ENCODE results near the gene PTPRE. TPM values are rescaled to one million over a fixed set of nuclear protein-coding genes. Genes with fewer than 3 reads are reported as not detected.
"Not testable (repeated sequence)": the region's sequence is repeated elsewhere in the genome, so short reads cannot be mapped to it uniquely, and the experiment has no call there.

Gene PTPRE
- total RNA-seq, 1 donor from 2014 or later = 19.6 TPM

DNA sequence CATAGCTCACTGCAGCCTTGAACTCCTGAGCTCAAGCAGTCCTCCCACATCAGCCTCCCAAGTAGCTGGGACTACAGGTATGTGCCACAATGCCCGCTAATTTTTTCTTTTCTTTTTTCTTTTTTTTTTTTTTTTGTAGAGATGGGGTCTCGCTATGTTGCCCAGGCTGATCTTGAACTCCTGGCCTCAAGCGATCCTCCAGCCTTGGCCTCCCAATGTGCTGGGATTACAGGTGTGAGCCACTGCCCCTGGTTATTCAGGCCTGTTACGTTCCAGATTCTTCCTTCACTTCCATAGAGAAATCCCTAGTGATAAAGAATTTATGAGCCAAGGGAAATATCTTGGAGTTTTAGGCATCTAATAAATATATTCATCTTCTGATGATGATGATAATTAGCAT lies 187.7 kb downstream of the PTPRE start:
- not testable (repeated sequence) for DNase-seq (ENCODE audit: low read depth)

DNA sequence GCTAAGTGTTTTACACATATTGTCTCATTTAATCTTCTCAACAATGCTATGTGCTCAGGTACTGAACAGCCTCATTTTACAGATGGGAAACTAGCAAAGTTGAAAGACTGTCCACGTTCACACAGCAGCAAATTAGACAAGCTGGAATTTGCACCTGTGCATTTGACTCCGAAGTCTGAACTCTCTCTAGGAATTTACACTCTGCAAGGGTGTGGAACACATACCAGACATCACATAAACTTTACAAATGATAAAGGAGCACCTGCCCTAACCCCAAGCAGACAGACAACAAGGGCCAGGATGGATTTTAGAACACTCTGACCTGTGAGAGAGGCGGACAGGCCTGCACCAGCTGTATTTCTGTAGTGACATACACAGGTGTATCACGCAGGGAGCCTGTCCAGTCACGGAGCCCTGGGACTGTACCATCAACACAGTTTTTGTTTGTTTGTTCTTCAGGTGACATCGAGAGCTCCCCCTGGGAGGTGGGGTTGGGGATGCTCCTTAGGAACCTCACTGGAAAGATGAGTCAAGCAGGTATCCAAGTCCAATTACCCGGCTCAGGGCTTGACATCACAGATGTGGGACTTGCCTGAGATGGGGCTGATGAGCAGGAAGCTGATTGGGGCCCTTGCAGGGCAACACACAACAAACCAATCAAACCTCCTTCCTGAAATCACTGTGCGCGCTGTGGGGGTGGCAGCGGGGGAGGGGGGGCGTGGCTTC lies 188.3 kb downstream of the PTPRE start:
- no peak for DNase-seq (ENCODE audit: low read depth)

DNA sequence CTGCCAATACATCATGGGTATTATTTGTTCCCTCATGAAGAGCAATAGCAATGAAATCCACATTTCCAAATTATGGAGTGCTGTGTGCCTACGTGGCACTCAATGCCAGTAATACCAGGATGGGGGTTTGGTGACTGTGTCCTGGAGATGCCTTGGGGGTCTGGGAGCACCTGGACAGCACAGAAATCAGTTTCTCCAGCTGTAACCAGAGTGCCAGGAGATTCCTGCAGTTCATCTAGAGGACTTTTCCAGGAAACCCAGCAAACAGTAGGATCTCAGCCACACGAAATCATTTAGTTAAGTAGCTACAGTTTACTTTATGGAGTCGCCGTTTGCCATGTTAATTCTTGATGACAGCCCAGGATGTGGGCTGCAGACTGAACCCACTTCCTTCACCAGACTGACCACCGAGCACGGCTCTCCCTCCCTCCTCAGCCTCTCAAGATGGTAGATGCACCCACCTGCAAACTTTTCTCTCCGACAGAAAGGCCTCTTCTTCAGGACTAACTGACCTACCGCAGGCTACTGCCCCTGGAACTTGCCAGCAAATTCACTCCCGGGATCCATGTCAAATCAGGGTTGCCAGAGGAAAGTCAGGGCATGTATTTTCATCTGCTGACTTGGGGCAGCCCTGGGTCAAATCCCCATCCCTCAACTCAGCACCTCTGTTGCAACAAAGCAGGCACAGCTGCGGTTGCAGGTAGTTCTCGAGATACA lies 189.0 kb downstream of the PTPRE start:
- DNase-seq (ENCODE audit: low read depth) = no peak

DNA sequence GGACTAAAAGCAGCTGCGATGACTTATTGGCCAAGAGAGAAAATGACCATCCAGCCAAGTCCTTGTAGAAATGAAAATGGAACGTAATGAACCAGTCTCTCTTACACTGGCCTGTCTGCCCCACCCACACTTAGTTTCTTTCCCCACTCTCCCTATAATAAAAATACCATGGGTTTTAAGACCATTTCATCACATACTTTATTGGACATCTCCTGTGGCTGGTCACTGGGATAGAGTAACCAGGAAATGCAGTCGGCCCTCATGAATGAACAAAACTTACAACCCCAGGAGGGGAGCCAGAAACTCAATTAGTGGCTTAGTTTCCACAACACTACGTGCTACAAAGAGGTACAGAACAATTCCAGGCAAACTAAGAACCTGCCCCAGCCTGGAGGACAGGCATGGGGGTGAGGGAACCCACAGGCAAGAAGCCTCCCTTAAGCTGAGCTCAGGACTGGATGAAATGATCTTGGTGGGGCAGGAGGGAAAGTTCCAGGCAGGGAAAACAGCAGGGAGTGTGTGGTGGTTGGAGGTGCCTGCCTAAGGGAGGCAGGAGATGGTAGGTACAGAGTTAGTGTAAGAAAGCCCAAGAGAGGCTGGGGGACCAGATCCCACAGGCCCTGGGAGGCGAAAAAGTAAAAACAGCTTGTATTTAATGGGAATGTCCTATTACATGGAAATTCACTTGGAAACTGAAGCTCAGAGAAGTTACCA lies 189.7 kb downstream of the PTPRE start:
- DNase-seq (ENCODE audit: low read depth) = no peak

DNA sequence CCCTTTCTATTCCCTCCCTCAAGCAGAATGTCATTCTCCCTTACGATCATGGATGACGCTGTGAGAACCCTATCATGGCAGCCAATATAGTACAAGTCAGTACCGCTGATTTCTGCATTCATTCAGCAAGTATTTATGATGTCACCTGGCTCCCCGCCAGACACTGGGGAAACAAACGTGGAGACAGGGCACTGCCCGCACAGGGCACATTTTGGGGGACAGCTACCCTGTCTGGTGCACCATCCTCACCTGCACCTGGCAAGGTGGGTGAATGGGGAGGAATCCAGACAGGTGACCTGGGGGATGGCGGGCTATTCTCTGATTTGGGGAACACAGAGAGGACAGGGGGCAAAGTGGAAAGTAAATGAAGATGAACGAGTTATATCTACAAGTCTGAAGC lies 190.9 kb downstream of the PTPRE start:
- DNase-seq (ENCODE audit: low read depth) = no peak

DNA sequence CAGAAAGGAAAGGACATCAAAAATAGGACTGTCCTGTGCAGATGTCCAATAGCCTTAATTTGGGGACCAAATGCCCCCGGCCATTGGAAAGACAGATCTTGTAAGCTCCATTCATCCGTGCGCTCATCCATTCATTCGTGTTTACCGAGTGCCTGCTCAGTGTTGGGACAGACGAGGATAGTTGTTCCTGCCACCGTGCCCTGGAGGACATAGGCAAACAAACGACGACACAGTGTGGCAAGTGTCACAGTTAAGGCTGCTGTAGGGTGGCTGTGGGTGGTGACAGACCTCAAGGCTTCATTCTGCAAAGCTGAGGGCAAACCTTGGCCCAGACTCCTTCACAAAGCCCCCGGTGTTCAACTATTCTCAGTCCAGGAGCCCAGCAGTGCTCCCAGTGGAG lies 191.7 kb downstream of the PTPRE start:
- DNase-seq (ENCODE audit: low read depth) = no peak

DNA sequence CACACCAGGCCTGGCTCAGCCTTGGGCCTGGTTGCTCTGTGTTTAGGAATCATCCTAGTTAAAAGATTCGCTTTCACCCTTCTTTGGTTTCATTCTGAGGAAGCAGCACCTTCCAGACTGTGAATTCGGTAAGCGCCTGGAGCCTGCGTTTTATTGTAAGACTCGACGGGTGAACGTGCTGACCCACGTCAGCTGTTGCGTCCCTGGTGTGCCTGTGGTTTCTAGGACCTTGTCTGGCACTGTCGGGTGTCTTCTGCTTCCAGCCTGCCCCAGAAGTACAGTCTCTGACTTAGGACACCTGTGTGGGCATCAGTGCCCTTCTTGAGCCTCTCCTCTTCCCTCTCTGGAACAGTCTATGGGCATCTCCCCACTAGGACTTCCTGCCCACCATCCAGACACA lies 193.0 kb downstream of the PTPRE start:
- DNase-seq (ENCODE audit: low read depth) = no peak

DNA sequence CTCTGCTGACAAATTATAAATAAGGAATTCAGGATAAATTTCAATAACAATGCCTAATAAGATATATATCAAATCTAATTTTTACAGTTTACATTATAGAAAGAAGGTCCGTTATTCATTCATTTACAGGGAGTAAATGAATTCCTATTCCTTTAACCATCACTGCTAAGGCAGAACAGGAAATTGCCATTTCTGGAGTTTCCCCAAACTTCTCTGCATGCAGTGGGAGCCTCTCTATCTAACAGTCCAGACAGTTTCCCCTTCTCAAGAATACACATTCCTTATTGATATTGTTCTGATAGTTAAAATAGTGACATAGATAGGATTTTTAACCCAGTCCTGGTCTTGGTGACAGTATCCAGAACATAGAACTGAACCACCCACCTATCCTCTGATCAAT lies 195.0 kb downstream of the PTPRE start:
- no peak for DNase-seq (ENCODE audit: low read depth)

DNA sequence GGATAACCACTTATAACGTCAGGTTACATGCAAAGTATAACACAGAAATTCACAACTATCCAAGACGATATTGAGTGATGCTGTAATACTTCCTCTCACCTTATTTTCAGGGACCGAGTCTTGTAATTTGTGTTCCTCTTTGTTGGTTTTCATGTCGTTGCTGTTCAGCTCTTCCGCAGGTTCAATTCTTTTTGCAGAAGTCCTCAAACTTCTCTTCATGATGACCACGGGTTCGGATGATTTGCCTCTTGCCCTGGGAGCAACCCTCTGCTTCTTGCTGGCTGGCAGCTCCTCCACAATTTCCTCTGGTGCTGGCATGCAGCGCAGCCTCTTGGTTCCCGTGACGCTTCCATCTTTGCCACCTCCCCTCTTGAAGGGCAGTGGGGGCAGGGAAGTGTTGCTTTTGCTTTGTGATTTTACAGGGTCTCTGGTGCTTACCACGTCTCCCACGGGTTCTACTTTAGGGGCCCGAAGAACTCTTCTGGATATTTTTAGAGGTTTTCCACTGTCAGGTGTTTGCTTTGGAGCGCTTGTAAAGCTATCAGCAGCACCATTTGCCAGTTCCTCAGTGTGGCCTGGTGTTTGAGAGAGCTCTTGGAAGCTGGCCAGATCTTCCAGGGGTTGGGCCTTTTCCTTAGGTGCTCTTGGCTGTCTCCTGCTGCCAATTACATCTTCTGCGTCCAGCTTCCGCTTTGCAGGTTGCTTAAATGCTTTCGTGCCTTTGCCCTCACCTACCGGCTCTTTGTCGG lies 195.8 kb downstream of the PTPRE start:
- no peak for DNase-seq (ENCODE audit: low read depth)

DNA sequence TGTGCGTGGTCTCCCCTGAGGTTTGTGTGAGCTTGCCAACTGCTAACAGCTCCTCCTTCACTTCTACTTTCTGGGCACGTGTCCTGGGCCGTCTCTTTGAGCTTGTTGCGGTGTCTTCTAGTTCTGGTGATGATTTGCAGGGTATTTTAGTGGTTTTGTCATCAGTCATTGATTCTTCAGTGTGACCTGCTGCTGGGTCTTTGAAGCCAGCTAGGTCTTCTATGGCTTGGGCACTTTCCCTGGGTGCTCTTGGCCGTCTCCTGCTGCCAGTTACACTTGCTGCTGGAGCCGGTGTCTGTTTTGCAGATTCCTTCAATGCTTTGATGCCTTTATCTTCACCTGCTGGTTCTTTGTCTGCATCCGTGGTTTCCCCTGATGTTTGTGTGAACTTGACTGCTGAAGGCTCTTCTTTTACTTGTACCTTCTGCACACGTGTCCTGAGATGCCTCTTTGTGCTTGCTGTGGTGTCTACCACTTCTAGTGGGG lies 196.4 kb downstream of the PTPRE start:
- no peak for DNase-seq (ENCODE audit: low read depth)

DNA sequence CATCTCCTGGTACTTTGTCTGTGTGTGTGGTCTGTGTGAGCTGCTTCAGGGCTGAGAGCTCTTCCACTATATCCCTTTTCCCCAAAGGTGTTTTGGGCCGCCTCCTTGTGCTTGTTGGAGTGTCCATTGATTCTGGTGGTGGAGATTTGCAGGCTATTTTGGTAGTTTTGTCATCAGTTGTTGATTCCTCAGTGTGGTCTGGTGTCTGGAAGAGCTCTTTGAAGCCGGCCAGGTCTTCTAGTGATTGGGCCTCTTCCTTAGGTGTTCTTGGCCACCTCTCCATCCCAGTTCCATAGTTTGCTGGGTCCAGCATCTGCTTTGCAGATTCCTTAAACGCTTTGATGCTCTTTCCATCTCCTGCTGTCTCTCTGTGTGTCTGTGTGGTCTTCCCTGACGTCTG lies 198.5 kb downstream of the PTPRE start:
- no peak for DNase-seq (ENCODE audit: low read depth)

DNA sequence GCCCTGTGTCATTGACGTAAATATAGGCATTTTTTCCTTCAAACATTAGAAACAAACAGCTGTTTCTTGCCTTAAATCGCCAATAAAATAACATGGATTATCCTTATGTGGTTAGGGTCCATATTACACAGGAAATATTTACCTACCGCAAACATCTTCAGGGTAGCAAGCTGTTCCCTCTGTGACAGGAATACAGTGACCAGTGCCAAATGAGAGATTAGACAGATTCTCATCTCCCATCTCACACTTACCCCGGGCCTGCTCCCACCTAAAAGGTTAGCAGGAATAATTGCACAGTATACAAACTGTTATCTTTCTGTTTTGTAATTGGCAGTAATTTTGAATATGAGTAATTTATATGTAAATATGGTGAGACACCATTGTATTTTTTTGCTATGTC lies 202.8 kb downstream of the PTPRE start:
- DNase-seq (ENCODE audit: low read depth) = no peak

DNA sequence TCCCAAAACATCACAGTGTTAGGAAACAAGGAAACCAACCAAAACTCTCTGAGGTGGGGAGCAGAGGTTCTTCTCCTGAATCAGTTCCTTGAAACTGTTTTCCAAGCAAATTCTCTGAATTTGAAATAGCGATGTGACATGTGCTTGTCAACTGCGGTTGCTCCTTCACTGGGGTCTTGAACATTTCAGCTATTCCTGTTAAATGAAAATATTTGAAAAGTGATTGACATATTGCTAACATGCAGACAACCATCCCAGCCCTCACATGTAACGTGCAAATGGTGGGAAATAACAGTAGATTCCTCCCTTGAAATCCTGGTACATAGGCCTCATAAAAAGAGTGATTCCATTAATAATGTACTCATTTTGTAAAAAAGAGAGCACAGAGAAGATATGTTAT lies 203.4 kb downstream of the PTPRE start:
- no peak for DNase-seq (ENCODE audit: low read depth)

DNA sequence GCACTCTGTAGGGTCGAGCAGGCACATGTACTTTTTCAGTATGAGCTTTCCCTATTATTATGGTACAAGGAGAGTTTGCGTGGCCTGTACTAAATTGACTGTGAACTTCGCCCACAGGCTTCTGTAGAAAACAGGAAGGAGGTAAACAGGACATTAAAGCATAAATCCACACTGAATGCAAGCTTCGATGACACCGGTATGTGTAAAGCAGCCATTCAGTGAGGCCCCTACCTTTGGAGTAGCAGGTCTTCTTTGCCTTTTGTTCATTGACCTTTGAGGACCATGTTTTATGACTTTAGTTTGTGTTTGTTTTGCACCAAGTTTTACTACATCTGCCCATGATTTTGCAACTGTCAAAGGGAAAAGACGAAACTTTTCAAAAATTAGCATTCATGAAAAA lies 204.8 kb downstream of the PTPRE start:
- DNase-seq (ENCODE audit: low read depth) = no peak

DNA sequence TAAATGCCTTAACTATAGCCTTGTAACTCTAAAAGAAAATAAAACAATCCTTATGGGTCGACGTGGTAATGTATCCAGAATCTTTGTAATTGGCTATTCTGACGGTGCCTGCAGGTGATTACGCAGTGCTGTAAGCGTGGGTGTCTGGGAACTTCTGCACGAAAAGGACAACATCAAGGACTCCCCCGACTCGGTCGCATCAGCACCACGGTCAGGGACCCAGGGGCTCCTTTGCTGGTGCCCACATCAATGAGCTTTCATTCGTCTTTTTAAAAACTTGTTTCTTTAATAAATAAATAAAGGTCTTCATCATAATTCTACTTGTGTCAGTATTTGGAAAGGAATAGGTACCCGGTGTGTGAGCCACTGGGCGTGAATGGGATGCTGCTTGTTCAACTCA lies 206.1 kb downstream of the PTPRE start:
- DNase-seq (ENCODE audit: low read depth) = no peak

DNA sequence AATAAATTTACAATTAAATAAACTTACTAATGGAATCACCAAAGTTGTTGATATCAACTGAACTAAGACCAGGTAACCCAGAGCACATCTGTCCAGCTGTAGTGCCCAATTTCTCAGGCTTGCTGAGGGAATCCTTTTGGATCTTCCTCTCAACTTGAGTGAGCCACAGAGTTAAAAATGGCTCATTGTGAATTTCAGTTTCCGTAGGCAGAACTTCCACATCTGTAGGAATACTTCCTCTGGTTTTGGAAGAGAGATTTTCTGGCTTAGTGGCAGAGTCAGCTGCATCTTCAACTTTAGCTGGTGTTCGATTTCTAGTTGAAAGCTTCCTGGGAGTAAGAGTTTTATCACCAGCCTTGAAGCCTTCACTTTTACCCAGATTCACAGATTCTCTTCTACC lies 208.0 kb downstream of the PTPRE start:
- no peak for DNase-seq (ENCODE audit: low read depth)

DNA sequence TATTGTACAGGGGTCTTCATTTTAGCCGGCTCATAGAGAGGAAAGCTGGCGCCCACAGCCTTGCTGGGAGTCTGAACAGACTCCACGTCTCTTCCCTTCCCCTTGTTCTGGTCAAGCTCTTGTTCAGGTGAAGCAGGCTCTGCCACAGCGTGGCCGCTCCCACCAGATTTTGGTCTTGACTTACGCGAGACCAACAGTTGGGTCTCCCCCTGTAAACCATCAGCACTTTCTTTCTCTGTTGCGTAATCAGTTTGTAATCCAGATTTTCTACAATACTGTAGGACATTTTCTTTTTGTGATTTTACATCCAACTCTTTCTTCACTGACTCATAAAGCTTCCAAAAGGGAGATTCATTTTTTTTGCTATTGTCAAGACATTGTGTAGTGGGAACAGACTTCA lies 208.5 kb downstream of the PTPRE start:
- no peak for DNase-seq (ENCODE audit: low read depth)

DNA sequence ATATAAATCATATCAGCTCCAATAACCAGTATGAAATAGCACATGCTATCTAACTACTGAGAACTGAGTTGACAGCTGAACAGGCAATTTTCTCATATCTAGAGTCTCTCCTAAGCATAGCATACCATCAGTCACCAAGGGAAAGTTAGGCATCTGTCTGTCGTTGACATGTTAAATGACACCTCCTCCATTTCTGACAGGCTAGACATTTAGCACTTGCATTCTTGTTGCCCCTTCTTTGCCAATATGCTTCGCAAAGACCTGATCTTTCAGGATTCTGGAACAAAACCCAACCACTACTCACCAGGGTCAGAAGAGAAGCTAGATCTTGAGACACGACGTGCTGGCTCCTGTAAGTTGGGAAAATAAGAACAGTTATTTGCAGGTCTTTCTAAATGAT lies 209.3 kb downstream of the PTPRE start:
- DNase-seq (ENCODE audit: low read depth) = no peak

DNA sequence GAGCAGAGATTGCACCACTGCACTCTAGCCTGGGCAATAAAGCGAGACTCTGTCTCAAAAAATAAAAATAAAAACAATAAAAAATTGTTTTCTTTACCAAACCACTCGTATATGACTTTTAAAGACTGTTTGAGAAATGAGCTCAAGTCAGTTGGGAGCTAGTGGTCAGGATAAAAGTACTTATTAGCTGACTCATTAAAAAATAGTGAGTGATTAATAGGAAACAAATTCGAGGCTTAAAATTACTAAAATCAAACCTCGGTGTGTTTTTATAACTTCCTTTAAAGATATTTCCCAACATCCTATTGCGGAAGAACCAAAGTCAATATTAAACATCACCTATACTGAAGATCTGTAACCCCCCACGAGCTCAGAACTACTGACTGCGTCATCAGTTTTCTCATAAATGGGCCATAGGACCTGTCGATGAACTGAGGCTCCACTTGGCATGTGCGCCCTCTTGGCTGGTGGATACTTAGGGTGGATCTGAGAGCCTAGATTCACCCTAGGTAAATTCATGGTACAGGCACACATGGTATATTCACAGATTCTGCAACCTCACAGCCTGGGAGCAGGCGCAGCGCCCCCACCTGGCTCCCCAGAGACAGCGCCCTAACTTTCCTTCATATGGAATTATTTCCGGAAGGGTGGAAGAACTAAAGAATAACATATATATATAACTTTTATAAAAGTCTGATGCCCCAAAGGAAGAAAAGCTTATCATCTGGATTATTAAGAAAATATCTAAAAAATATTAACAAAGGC lies 210.1 kb downstream of the PTPRE start:
- peak; percentile 30 for DNase-seq (ENCODE audit: low read depth)

DNA sequence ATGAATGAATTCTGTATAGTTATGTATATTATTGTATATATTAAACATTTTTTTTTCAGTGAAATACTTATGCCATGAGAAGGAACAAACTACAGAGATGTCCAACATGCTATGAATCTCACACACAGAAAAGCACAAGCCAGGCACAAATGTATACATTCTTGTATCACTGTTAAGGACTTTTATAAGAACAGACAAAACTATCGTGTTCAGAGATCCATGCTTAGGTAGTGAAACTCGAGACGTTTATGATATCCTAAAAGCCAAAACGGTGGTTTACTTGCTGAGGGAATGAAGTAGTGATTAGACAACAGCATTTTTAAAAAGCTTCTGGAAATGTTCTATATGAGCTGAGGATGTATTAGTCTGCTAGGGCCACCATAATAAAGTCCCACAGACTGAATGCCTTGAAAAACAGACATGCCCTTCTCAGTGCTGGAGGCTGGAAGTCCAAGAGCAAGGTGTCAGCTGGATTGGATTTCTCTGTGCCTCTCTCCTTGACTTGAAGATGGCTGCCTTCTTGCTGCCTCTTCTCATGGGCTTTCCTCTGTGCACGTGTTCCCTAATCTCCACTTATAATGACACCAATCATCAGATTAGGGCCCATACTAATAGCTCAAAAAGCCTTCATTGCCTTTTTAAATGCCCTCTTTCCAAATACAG lies 215.0 kb downstream of the PTPRE start:
- DNase-seq (ENCODE audit: low read depth) = no peak

DNA sequence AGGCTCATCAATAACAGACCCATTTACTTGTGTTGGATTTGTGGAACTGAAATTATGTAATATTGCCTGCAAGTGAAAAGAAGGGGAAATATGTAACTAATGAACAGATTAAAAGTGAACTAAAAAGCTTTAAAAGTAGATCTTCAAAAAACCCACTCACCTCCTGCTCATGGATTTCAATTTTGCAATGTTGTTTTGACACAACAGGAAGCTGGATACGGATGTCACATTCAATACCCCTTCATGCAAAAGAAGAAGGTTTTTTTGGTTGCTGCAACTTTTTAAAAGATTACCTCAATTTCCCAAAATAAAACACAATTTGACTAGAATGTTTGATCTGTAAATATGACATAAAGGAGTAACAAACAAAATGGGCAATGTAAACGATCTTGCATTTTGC lies 216.0 kb downstream of the PTPRE start:
- DNase-seq (ENCODE audit: low read depth) = no peak

All from renal cortical epithelial cell (primary cell).